GM20431 (cell line): ENCODE measurements around the gene TRMT112.

Experiments used
- in situ Hi-C: fragments of 300-500 bp; cut with MseI, MboI; formaldehyde crosslinking; loops from one replicate; pipeline ENCODE4 v1.15.0; 2020; ENCODE audit warnings: low sequenced_read_pairs; ENCODE audit not compliant: unreplicated experiment

TRMT112 gene

DNA sequence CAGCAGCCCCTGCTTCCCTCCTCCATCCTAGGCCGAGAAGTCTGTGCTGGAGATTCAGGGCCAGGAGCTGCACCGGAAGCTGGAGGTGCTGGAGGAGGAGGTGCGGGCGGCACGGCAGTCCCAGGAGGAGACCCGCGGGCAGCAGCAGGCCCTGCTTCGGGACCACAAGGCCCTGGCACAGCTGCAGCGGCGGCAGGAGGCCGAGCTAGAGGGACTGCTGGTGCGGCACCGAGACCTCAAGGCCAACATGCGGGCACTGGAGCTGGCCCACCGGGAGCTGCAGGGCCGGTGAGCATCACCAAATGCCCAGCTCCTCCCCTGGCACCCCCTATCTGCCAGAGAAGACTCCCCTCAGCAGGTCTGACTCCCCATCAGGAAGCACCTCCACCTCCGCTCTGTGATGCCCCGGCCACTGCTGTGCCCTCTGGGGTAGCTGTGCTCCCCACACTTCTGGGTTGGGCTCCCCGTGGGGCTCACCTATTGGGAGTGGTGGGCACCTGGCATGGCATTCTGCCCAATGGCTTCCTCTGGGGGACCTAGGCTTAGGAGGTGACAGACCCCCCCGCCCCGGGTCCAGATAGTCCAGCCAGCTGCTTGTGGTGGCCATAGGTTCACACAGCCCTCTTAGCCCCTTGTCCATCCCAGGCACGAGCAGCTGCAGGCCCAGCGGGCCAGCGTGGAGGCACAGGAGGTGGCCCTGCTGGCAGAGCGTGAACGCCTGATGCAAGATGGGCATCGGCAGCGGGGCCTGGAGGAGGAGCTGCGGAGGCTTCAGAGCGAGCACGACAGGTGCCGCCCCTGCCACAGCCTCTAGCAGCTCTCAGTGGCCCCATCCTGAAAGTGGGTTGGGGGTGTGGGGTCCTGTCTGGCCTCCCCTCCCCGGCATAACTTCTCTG is 35.0 kb upstream of the TRMT112 start:
- in situ Hi-C loops: no loop called here

DNA sequence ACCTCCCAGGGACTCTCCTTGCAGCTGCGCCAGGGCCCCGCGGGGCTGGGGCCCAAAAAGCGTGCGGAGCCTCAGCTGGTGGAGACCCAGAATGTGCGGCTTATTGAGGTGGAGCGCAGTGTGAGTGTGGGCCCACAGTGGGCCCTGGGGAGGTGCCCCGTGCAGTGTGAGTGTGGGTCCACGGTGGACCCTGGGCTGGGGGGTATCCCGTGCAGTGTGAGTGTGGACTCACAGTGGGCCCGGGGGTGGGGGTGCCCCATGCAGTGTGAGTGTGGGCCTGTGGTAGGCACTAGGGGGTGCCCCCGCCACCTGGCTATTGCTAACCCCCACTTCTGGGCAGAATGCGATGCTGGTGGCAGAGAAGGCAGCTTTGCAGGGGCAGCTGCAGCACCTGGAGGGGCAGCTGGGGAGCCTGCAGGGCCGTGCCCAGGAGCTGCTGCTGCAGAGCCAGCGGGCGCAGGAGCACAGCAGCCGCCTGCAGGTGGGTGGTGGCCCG is 33.8 kb upstream of the TRMT112 start:
- in situ Hi-C loops: no loop called here

DNA sequence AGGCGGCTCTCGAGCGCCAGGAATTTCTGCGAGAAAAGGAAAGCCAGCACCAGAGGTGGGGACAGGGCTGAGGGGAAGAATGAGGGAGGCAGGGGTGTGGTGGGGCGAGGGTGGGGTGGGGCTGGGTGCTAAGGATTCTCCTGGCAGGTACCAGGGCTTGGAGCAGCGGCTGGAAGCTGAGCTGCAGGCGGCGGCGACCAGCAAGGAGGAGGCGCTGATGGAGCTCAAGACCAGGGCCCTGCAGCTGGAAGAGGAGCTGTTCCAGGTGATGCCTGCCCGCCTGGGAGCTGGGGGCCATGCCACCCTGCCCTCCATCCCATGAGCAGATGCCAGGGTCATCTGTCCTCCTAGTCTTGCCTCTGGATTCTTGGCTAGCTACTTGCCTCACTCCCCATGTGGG is 32.0 kb upstream of the TRMT112 start:
- in situ Hi-C loops: no loop called here

DNA sequence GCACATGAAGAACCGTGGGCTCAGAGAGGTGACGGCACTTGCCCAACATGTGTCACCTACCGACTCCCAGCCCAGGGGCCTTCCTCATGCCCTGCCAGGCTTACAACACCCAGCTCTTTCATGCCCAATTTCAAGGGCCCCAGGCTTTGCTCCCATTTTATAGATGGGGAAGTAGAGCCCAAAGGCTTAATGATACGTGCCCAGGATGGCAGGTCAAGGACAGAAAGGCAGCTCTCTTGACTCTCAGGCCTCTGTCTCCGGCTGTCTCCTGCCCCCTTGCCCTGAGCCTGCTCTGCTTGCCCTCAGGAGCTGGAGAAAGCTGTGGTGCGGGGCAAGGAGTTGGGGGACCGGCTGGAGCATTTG is 31.6 kb upstream of the TRMT112 start:
- in situ Hi-C loops: no loop called here

DNA sequence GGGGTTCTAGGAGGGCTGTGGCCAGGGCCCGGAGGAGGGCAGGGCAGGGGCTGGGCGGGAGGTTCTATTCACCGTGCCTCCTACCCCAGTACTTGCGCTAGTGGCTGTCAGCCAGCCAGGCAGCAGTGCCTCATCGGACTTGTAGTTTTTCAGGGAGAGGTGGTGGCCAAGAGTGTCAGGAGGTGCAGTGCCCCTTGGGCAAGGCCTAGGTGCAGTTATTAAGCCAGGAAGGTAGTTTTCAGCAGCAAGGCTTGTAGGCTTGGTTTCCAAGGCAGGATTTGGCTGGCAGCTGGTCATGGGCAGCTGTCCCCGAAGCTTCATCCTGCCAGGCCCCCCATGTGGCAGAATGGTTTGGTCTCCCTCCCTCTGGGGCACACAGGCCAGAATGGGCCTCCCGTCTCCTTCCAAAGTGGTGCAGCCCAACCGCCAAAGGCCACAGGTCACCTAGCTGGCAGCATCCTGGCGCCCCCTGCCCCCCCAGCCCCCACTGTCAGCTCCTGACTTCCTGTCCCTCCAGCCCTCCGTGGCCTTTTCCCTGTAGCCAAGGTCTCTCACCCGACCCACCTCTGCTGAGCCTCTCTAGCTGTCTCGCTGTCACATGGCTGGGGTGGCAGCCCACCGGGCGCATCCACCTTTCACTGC is 31.1 kb upstream of the TRMT112 start:
- in situ Hi-C loops: no loop called here

DNA sequence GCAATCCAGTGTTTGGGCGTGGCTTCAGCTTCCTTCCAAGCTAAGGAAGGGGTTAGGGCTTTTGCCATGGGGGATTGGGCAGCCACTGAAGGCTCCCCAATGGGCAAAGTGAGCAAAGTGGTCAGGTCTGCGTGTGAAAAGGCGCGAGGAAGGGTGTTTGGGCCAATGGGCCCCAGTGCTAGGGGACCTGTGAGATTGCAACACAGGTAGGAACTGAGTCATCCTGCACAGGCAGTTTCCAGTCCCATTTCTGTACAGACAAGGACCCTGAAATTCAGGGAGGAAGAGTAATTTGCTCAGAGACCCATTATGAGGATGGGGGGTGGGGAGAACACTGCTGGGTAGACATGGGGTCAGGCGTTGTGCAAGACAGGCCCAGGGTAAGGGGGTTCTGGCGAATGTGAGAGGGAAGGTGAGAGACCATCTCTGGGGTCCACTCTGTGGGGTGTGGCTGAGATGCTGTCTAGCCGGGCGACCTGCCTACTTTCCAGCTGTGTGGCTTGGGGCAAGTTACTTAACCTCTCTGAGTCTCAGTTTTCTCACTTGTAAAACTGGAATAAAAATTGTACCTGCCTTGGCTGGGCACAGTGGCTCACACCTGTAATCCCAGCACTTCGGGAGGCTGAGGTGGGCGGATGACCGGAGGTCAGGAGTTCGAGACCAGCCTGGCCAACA is 30.0 kb upstream of the TRMT112 start:
- in situ Hi-C loops: no loop called here

DNA sequence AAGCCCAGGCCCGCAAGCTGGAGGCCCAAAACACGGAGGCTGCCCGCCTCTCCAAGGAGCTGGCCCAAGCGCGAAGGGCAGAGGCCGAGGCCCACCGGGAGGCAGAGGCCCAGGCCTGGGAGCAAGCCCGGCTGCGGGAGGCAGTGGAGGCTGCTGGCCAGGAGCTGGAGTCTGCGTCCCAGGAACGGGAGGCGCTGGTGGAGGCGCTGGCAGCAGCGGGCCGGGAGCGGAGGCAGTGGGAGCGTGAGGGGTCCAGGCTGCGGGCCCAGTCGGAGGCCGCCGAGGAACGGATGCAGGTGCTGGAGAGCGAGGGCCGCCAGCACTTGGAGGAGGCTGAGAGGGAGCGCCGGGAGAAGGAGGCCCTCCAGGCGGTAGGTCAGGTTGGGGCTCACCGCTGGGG is 27.4 kb upstream of the TRMT112 start:
- in situ Hi-C loops: no loop called here

DNA sequence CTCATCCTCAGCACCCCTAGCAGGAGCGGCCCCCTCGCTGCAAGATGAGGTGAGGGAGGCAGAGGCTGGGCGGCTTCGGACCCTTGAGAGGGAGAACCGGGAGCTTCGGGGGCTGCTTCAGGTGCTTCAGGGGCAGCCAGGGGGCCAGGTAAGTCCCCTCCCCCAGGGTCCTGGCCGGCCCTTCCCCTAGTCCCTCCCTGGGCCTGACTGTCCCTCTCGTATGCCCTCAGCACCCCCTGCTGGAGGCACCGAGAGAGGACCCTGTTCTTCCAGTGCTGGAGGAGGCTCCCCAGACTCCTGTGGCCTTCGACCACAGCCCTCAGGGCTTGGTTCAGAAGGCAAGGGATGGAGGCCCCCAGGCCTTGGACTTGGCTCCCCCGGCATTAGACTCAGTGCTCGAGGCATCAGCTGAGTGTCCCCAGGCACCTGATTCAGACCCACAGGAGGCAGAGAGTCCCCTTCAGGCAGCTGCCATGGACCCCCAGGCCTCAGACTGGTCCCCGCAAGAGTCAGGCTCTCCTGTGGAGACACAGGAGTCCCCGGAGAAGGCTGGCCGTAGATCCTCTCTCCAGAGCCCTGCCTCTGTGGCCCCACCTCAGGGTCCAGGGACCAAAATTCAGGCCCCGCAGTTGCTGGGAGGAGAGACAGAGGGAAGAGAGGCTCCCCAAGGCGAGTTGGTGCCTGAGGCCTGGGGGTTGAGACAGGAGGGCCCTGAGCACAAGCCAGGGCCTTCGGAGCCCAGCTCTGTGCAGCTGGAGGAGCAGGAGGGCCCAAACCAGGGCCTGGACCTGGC is 26.6 kb upstream of the TRMT112 start:
- in situ Hi-C loops: no loop called here

DNA sequence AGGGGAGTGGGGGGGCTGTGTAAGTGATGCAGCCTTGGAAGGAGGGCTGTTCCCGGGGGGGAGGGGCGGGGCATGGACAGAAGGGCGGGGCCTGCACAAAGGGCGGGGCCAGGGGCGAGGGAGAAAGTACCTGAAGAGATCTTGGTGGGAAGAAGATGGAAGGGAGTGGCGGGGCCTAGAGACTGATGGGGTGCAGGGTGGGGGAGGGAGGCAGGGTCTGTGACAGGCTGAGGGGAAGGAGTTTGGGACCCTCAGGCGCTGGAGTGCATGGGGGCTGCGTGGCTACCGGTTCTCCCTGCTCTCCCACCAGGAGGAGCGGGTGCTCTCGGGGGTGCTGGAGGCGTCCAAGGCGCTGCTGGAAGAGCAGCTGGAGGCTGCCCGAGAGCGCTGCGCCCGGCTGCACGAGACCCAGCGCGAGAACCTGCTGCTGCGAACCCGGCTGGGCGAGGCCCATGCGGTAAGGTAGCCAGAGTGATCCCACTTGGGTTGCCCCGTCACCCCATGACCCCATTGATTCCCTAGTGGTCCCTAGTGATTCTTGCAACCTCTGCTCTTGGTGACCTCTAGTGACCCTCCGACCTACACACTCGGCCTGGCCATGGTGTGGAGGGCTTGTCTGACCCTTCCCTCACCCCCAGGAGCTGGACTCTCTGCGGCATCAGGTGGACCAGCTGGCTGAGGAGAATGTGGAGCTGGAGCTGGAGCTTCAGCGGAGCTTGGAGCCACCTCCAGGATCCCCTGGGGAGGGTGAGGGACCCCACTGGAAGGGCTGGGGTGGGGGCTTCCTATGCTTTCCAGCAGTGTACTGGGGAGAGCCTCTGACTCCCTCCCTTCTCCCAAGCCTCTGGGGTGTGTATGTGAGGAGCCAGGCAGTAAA is 25.7 kb upstream of the TRMT112 start:
- in situ Hi-C loops: no loop called here

DNA sequence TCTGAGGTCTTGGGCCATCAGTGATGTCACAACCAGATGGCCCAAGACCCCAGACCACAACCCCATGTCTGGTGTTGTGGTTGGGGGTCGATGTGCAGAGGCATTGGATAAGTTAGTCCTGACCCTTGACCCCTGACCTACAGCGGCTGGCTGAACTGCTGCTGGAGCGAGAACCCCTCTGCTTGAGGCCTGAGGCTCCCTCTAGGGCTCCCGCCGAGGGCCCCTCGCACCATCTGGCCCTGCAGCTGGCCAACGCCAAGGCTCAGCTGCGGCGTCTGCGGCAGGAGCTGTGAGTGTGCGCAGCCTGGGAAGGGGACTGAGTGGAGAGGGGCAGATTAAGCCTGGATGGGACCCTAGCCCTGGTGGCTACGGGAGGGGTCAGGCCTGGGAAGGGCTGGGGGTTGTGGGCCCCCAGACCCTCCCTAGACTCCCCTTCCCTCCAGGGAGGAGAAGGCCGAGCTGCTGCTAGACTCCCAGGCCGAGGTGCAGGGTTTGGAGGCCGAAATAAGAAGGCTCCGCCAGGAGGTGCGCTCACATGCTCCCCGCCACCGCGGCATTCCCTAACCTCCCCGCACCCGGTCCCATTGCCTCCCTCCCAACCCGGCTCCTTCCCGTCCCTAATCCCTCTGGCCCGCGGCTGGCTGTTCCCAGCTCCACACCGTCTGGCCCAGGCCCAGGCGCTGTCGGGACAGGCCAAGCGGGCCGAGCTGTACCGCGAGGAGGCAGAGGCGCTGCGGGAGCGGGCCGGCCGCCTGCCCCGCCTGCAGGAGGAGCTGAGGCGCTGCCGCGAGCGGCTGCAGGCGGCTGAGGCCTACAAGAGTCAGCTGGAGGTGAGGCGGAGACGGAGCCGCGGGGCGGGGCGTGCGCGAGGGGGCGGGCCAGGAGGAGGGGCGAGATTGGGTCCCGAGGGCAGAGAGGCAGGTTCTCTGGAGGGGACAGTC is 24.8 kb upstream of the TRMT112 start:
- in situ Hi-C loops: no loop called here

DNA sequence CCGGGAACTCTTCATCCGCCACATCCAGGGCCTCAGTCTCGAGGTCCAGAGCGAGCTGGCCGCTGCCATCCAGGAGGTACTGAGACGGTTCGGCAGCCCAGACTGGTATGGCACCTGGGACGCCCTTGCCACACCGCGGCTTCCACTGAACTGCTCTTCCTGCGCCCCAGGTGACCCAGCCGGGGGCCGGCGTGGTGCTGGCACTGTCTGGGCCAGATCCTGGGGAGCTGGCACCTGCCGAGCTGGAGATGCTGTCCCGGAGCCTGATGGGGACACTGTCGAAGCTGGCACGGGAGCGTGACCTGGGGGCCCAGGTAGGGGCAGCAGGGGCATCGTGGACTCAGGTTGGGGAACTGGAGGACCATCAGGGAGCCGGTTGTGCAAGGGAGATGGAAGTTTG is 24.1 kb upstream of the TRMT112 start:
- in situ Hi-C loops: no loop called here

DNA sequence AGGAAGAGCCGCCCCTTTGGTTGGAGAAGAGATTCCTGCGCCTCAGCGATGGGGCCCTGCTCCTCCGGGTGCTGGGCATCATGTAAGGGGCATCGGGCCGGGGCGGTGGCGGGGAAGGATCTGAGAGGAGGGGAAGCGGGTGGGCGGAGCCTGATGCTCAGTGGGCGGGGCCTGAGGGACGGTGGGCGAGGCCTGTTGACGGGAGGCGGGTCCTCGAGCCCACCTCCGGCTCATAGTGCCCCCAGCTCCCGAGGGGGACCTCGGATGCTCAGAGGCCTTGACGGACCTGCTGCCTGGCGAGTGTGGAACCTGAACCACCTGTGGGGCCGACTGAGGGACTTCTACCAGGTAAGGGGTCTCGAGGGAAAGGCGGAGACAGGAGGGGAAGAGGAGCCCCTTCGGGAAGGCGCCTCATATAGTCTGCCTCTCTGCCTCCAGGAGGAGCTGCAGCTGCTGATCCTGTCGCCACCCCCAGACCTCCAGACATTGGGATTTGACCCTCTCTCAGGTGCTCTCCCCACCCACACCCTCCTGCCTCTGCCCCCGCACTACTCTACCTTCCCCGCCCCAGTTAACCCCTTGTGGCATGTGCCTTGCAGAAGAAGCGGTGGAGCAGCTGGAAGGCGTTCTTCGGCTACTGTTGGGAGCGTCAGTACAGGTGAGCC is 23.4 kb upstream of the TRMT112 start:
- in situ Hi-C loops: no loop called here

DNA sequence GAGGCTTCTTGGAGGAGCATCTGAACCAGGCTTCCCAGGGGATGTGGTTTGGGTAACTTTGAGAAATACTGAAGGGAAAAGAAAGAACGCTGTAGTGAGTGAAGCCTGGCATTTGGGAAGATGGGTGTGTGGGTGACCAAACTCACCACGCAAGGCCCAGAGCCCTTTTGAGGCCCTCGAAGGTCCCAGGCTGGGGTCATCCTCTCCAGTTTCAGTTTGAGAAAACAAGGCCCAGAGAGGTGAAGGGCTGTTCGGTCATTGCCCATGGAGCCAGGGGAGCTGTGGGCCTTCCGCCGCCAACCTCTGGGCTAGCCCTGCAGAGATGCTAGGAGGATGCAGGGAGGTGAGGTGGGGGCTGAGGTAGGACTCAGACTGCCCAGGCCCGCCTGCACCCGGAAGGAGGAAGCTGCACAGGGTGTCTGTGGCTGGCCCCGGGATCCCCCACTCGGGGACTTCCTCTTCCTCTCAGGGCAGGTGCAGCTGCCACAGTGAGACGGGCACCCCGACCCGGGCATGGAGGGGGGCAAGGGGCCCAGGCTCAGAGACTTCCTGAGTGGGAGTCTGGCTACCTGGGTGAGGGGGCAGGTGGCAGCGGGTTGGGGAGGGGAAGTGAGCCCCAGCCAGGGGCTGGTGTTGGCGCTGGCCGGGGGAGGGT is 22.5 kb upstream of the TRMT112 start, which contains the start of gene CCDC88B:
CCDC88B (plus strand) TSS at position 451 of the 655 bp plus-strand sequence; CDS start at position 514, 63 bp downstream.
- in situ Hi-C loops: no loop called here

DNA sequence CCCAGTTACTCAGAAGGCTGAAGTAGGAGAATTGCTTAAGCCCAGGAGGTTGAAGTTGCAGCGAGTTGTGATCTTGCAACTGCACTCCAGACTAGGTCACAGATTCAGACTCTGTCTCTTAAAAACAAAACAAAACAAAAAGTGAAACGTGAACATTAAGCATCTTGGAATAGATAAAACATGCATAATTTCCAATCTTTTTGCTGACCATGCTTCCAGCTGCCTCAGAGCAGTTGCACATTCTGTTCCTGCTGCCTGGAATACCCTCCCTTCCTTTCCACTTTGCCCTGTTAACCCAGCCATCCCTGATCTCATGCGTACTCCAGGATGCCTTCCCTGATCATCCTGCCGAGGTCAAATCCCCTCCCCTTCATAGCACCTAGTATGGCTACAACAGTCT is 21.9 kb upstream of the TRMT112 start:
- in situ Hi-C loops: no loop called here

DNA sequence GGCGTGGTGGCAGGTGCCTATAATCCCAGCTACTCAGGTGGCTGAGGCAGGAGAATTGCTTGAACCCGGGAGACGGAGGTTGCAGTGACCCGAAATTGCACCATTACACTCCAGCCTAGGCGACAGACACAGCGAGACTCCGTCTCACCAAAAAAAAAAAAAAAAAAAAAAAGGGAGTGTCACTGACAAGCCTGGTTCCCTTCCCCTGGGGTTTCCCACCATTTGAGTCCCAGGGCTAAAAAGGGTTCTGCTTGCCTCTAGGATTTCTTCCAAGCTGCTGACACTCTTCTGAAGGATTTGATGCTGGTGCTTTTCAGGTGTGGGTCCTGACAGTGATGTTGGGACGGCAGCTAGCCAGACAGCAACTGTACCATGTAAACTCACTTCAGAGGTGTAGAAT is 21.4 kb upstream of the TRMT112 start:
- in situ Hi-C loops: no loop called here

DNA sequence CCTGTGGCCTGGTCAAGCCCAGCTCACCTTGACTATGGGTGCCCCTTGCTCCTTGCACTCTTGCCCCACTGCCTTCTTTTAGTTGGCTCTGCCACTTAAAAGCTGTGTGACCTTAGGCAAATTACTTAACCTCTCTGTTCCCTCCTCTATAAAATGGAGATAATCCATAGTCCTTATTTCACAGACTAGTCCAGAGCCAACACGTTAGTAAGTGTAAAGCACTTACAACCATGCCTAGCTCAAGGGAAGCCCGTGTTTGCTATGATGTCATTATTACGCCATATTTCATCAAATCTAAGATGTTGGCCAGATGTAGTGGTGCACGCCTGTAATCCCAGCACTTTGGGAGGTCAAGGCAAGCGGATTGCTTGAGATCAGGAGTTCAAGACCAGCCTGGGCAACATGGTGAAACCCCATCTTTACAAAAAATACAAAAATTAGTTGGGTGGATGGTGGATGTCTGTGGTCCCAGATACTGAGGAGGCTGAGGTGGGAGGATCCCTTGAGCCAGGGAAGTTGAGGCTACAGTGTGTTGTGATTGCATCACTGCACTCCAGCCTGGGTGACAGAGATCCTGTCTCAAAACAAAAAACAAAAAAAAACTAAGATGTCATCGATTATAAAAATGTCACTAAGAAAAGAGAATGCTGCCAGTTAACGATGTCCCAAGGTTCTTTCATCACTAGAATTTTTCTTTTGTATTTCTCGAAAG is 20.3 kb upstream of the TRMT112 start:
- in situ Hi-C loops: no loop called here
